GM18508 (cell line): ENCODE results near the gene SMG6.

ENCODE experiments used
- ATAC-seq: cut with Tn5 transposase; IDR thresholded peaks from one replicate; pipeline ENCODE4 v1.9.1; 2021; ENCODE audit warnings: moderate number of reproducible peaks; ENCODE audit not compliant: insufficient read depth, unreplicated experiment

Gene SMG6

GRCh38 chr17:2309338-2310154 is 6.0 kb upstream of the SMG6 start:
- ATAC-seq: no peak

- ATAC-seq: no peak
Measured at GRCh38 chr17:2304931-2305330, 1.3 kb upstream of the SMG6 start.

- no peak for ATAC-seq
Measured at GRCh38 chr17:2302778-2303203, 794 bp downstream of the SMG6 start.

- ATAC-seq: no peak
Measured at GRCh38 chr17:2299756-2300155, 3.8 kb downstream of the SMG6 start.

GRCh38 chr17:2299136-2299535 is 4.4 kb downstream of the SMG6 start:
- no peak for ATAC-seq

- no peak for ATAC-seq
Measured at GRCh38 chr17:2297023-2297422, 6.6 kb downstream of the SMG6 start.

- ATAC-seq: no peak
Measured at GRCh38 chr17:2295575-2295974, 8.0 kb downstream of the SMG6 start.

GRCh38 chr17:2292100-2292499 is 11.5 kb downstream of the SMG6 start:
- ATAC-seq: no peak

GRCh38 chr17:2289878-2290478 is 13.6 kb downstream of the SMG6 start:
- no peak for ATAC-seq

- ATAC-seq: no peak
Measured at GRCh38 chr17:2283302-2283701, 20.3 kb downstream of the SMG6 start.

GRCh38 chr17:2282297-2282873 is 21.2 kb downstream of the SMG6 start:
- ATAC-seq: no peak

GRCh38 chr17:2279707-2280106 is 23.9 kb downstream of the SMG6 start:
- ATAC-seq: no peak

- no peak for ATAC-seq
Measured at GRCh38 chr17:2277429-2278170, 26.0 kb downstream of the SMG6 start.

- no peak for ATAC-seq
Measured at GRCh38 chr17:2275722-2276121, 27.9 kb downstream of the SMG6 start.

GRCh38 chr17:2274414-2274813 is 29.2 kb downstream of the SMG6 start:
- ATAC-seq: no peak

GRCh38 chr17:2271985-2272702 is 31.4 kb downstream of the SMG6 start:
- ATAC-seq: no peak

- ATAC-seq: no peak
Measured at GRCh38 chr17:2267354-2267753, 36.2 kb downstream of the SMG6 start.

- no peak for ATAC-seq
Measured at GRCh38 chr17:2266865-2267228, 36.7 kb downstream of the SMG6 start.

GRCh38 chr17:2266045-2266864 is 37.3 kb downstream of the SMG6 start:
- ATAC-seq: peak; percentile 60
